ENCODE results near the gene TENM3. TPM values are rescaled to one million over a fixed set of nuclear protein-coding genes. Genes with fewer than 3 reads are reported as not detected.

The TENM3 gene
- total RNA-seq, 2 donors from 2014 or later: 21.4 to 52.3 TPM

GRCh38 chr4:182825786-182826185, 582.6 kb downstream of the TENM3 start:
- Histone ChIP-seq H3K27me3 (replicated peaks; ENCODE audit: insufficient read depth) (no peaks in the 10 kb centered on the region), H3K27ac (no peak overlapping the region), H3K4me3 (no peak overlapping the region), H3K4me1 (replicated peaks) (no peaks in the 10 kb centered on the region), H3K9me3 (no peaks in the 10 kb centered on the region), H3K36me3 (no peaks in the 10 kb centered on the region)
- 81% methylated on average over 12 of the region's 12 CpGs for WGBS
- TF ChIP-seq CTCF (IDR thresholded peaks at IDR 0.05): no peak
- no peak for TF ChIP-seq POLR2AphosphoS5 (IDR thresholded peaks at IDR 0.05)
- TF ChIP-seq POLR2A (IDR thresholded peaks at IDR 0.05): no peak
- no peak for DNase-seq (ENCODE audit: low spot score)
- intact Hi-C loops (cut with DNase I): no loop called here

- no peaks in the 10 kb centered on the region for H3K36me3 ChIP-seq
- no peak for DNase-seq (ENCODE audit: low spot score)
- intact Hi-C loops (cut with DNase I): no loop called here
- WGBS: 89% methylated on average over 13 of the region's 13 CpGs
- H3K27ac ChIP-seq: no peak overlapping the region
- no peaks in the 10 kb centered on the region for H3K4me1 ChIP-seq (replicated peaks)
- no peaks in the 10 kb centered on the region for H3K27me3 ChIP-seq (replicated peaks; ENCODE audit: insufficient read depth)
- TF ChIP-seq POLR2A (IDR thresholded peaks at IDR 0.05) (no peak), CTCF (IDR thresholded peaks at IDR 0.05) (no peak), POLR2AphosphoS5 (IDR thresholded peaks at IDR 0.05) (no peak)
- H3K4me3 ChIP-seq: no peak overlapping the region
- H3K9me3 ChIP-seq: no peaks in the 10 kb centered on the region
These were observed 583.2 kb downstream of the TENM3 start for GRCh38 chr4:182826391-182826790.

GRCh38 chr4:182827166-182827565, 584.0 kb downstream of the TENM3 start:
- no peak for TF ChIP-seq POLR2AphosphoS5 (IDR thresholded peaks at IDR 0.05)
- no peak for TF ChIP-seq POLR2A (IDR thresholded peaks at IDR 0.05)
- TF ChIP-seq CTCF (IDR thresholded peaks at IDR 0.05): no peak

GRCh38 chr4:182827954-182828353, 584.8 kb downstream of the TENM3 start:
- intact Hi-C loops (cut with DNase I): no loop called here
- Histone ChIP-seq H3K4me1 (replicated peaks) (no peaks in the 10 kb centered on the region), H3K9me3 (no peaks in the 10 kb centered on the region), H3K36me3 (no peaks in the 10 kb centered on the region), H3K27me3 (replicated peaks; ENCODE audit: insufficient read depth) (no peaks in the 10 kb centered on the region), H3K4me3 (no peak overlapping the region), H3K27ac (no peak overlapping the region)
- WGBS: 91% methylated on average over 9 of the region's 9 CpGs
- DNase-seq (ENCODE audit: low spot score): no peak
- TF ChIP-seq POLR2AphosphoS5 (IDR thresholded peaks at IDR 0.05): no peak
- TF ChIP-seq CTCF (IDR thresholded peaks at IDR 0.05): no peak
- TF ChIP-seq POLR2A (IDR thresholded peaks at IDR 0.05): no peak

More at GRCh38 chr4:182827166-182827565, 584.0 kb downstream of the TENM3 start:
- DNase-seq (ENCODE audit: low spot score): no peak
- H3K27me3 ChIP-seq (replicated peaks; ENCODE audit: insufficient read depth): no peaks in the 10 kb centered on the region
- intact Hi-C loops (cut with DNase I): no loop called here
- no peaks in the 10 kb centered on the region for H3K4me1 ChIP-seq (replicated peaks)
- H3K9me3 ChIP-seq: no peaks in the 10 kb centered on the region
- no peak overlapping the region for H3K4me3 ChIP-seq
- no peak overlapping the region for H3K27ac ChIP-seq
- 88% methylated on average over 7 of the region's 8 CpGs for WGBS
- H3K36me3 ChIP-seq: no peaks in the 10 kb centered on the region

GRCh38 chr4:182828360-182829025, 585.3 kb downstream of the TENM3 start:
- intact Hi-C loops (cut with DNase I): no loop called here
- WGBS: 64% methylated on average over 17 of the region's 17 CpGs
- Histone ChIP-seq H3K9me3 (no peaks in the 10 kb centered on the region), H3K27ac (no peak overlapping the region), H3K4me1 (replicated peaks) (no peaks in the 10 kb centered on the region), H3K4me3 (no peak overlapping the region), H3K27me3 (replicated peaks; ENCODE audit: insufficient read depth) (no peaks in the 10 kb centered on the region), H3K36me3 (no peaks in the 10 kb centered on the region)
- TF ChIP-seq CTCF (IDR thresholded peaks at IDR 0.05): no peak
- no peak for TF ChIP-seq POLR2AphosphoS5 (IDR thresholded peaks at IDR 0.05)
- TF ChIP-seq POLR2A (IDR thresholded peaks at IDR 0.05): no peak
- DNase-seq (ENCODE audit: low spot score): no peak
